ENCODE data around the gene SKI.

Gene SKI

GRCh38 chr1:2233997-2234761, 6.1 kb downstream of the SKI start:
- Histone ChIP-seq H3K36me3 (replicated peaks) (peaks cover 5% of the 10 kb centered on the region), H3K27me3 (ENCODE audit: low read depth) (no peaks in the 10 kb centered on the region), H3K4me1 (peaks cover 9% of the 10 kb centered on the region), H3K4me3 (no peak overlapping the region), H3K9me3 (no peaks in the 10 kb centered on the region)
- no peak for DNase-seq (ENCODE audit: low spot score in 2 of 2)
- in situ Hi-C loops (cut with MboI; ENCODE audit: low sequenced_read_pairs), result no loop called here

GRCh38 chr1:2234762-2235113, 6.6 kb downstream of the SKI start:
- Histone ChIP-seq H3K36me3 (replicated peaks) (peaks cover 5% of the 10 kb centered on the region), H3K27me3 (ENCODE audit: low read depth) (no peaks in the 10 kb centered on the region), H3K4me1 (peaks cover 9% of the 10 kb centered on the region), H3K9me3 (no peaks in the 10 kb centered on the region), H3K4me3 (no peak overlapping the region)
- DNase-seq (ENCODE audit: low spot score in 2 of 2), result no peak
- in situ Hi-C loops (cut with MboI; ENCODE audit: low sequenced_read_pairs), result no loop called here

GRCh38 chr1:2235300-2235998, 7.3 kb downstream of the SKI start:
- peaks cover 9% of the 10 kb centered on the region for H3K4me1 ChIP-seq
- no peak for DNase-seq (ENCODE audit: low spot score in 2 of 2)
- H3K36me3 ChIP-seq (replicated peaks), result peaks cover 5% of the 10 kb centered on the region
- H3K4me3 ChIP-seq, result no peak overlapping the region
- H3K9me3 ChIP-seq, result no peaks in the 10 kb centered on the region
- H3K27me3 ChIP-seq (ENCODE audit: low read depth), result no peaks in the 10 kb centered on the region
- in situ Hi-C loops (cut with MboI; ENCODE audit: low sequenced_read_pairs), result no loop called here

- Histone ChIP-seq H3K27me3 (ENCODE audit: low read depth) (no peaks in the 10 kb centered on the region), H3K36me3 (replicated peaks) (peaks cover 14% of the 10 kb centered on the region), H3K9me3 (no peaks in the 10 kb centered on the region), H3K4me3 (no peak overlapping the region), H3K4me1 (peaks cover 9% of the 10 kb centered on the region)
- in situ Hi-C loops (cut with MboI; ENCODE audit: low sequenced_read_pairs), result no loop called here
- DNase-seq (ENCODE audit: low spot score in 2 of 2), result no peak
Measured at GRCh38 chr1:2236695-2237677, 8.9 kb downstream of the SKI start.

GRCh38 chr1:2237773-2238172, 9.7 kb downstream of the SKI start:
- H3K4me3 ChIP-seq, result no peak overlapping the region
- no peaks in the 10 kb centered on the region for H3K27me3 ChIP-seq (ENCODE audit: low read depth)
- H3K36me3 ChIP-seq (replicated peaks), result peaks cover 10% of the 10 kb centered on the region
- peaks cover 2% of the 10 kb centered on the region; the same call in 1 of the 2 replicates for H3K4me1 ChIP-seq
- no peak for DNase-seq (ENCODE audit: low spot score in 2 of 2)
- H3K9me3 ChIP-seq, result no peaks in the 10 kb centered on the region
- in situ Hi-C loops (cut with MboI; ENCODE audit: low sequenced_read_pairs), result no loop called here

GRCh38 chr1:2238361-2239012, 10.4 kb downstream of the SKI start:
- no peak for DNase-seq (ENCODE audit: low spot score in 2 of 2)
- H3K4me3 ChIP-seq, result no peak overlapping the region
- in situ Hi-C loops (cut with MboI; ENCODE audit: low sequenced_read_pairs), result no loop called here
- no peaks in the 10 kb centered on the region for H3K27me3 ChIP-seq (ENCODE audit: low read depth)
- peaks cover 10% of the 10 kb centered on the region for H3K36me3 ChIP-seq (replicated peaks)
- H3K9me3 ChIP-seq, result no peaks in the 10 kb centered on the region
- no peaks in the 10 kb centered on the region; the same call in 1 of the 2 replicates for H3K4me1 ChIP-seq

- in situ Hi-C loops (cut with MboI; ENCODE audit: low sequenced_read_pairs), result no loop called here
- no peaks in the 10 kb centered on the region; the same call in 1 of the 2 replicates for H3K4me1 ChIP-seq
Measured at GRCh38 chr1:2239013-2239370, 10.9 kb downstream of the SKI start.

GRCh38 chr1:2239384-2239985, 11.4 kb downstream of the SKI start:
- no peak overlapping the region for H3K4me3 ChIP-seq
- in situ Hi-C loops (cut with MboI; ENCODE audit: low sequenced_read_pairs), result no loop called here
- no peaks in the 10 kb centered on the region for H3K27me3 ChIP-seq (ENCODE audit: low read depth)
- no peaks in the 10 kb centered on the region; the same call in 1 of the 2 replicates for H3K4me1 ChIP-seq
- no peaks in the 10 kb centered on the region for H3K9me3 ChIP-seq
- H3K36me3 ChIP-seq (replicated peaks), result peaks cover 10% of the 10 kb centered on the region
- no peak for DNase-seq (ENCODE audit: low spot score in 2 of 2)

More at GRCh38 chr1:2239013-2239370, 10.9 kb downstream of the SKI start:
- DNase-seq (ENCODE audit: low spot score in 2 of 2), result no peak
- H3K27me3 ChIP-seq (ENCODE audit: low read depth), result no peaks in the 10 kb centered on the region
- no peaks in the 10 kb centered on the region for H3K9me3 ChIP-seq
- no peak overlapping the region for H3K4me3 ChIP-seq
- H3K36me3 ChIP-seq (replicated peaks), result peaks cover 10% of the 10 kb centered on the region

DNA sequence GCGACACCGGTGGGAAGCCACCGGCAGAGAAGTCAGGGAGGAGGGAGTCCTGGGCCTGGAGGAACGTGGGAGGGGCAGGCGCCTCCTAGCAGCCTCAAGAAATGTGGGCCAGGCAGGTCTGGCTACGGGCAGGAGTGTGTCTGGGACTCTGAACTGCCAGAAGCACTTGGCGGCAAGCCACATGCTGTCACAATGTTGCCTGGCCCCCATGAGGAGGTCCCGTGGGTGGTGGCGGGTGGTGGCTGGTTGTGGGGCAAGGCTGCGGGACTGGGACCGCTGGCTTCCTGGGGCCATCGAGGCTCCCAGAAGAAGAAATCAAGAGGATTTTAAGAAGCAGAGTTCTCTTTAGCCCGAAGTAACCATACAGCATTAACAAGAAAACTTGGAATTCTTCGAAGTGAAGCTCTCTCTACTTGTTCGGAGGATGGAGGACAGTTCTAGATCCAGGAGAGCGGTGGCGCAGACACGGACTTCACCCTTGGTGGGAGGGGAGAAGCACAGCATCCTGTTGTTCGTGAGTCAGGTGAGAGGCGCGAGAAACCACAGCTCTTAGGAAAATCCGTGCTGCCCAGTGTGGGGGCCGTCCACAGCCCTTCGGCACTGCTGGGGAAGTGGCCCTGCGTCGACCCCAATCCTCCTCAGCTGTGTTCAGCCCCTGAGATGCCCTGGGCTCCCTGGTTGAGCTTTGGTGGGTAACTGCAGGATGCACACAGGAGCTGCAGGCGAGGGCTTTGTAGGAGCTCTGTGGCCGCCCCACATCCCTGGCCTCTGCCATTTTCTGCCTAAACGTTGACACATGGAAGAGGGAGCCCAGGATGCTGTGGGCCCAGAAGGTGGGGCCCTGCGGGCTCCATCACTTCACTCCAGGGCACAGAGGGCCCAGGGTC, 12.4 kb downstream of the SKI start:
- H3K36me3 ChIP-seq (replicated peaks), result peaks cover 10% of the 10 kb centered on the region
- no peak for DNase-seq (ENCODE audit: low spot score in 2 of 2)
- no peaks in the 10 kb centered on the region for H3K9me3 ChIP-seq

DNA sequence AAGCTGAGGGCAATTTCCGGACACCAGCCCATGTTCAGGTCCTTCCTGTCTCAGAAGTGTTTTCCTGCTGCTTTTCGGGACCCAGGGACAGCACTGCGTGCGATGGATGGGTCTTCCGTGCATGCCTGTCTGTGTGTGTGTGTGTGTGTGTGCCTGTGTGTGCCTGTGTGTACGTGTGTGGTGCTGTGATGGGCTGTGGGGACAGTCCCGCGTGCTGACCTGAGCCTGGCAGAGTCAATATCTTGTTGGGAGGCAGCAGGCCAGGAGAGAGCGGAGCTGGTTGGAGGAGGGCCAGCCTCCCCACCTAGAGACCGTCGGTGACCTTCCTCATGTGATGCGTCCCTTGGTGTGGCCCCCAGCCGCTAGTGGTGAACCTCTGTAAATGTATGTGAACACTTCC, 13.7 kb downstream of the SKI start:
- Histone ChIP-seq H3K4me1 (peaks cover 8% of the 10 kb centered on the region), H3K9me3 (no peaks in the 10 kb centered on the region), H3K36me3 (replicated peaks) (peaks cover 10% of the 10 kb centered on the region), H3K27me3 (ENCODE audit: low read depth) (no peaks in the 10 kb centered on the region), H3K4me3 (no peak overlapping the region)
- DNase-seq (ENCODE audit: low spot score in 2 of 2), result no peak
- in situ Hi-C loops (cut with MboI; ENCODE audit: low sequenced_read_pairs), result no loop called here

More for the DNA sequence above, 12.4 kb downstream of the SKI start:
- in situ Hi-C loops (cut with MboI; ENCODE audit: low sequenced_read_pairs), result no loop called here
- Histone ChIP-seq H3K4me3 (no peak overlapping the region), H3K27me3 (ENCODE audit: low read depth) (no peaks in the 10 kb centered on the region), H3K4me1 (no peaks in the 10 kb centered on the region)

- no peak overlapping the region for H3K4me3 ChIP-seq
- peaks cover 10% of the 10 kb centered on the region for H3K36me3 ChIP-seq (replicated peaks)
- no peaks in the 10 kb centered on the region for H3K9me3 ChIP-seq
- in situ Hi-C loops (cut with MboI; ENCODE audit: low sequenced_read_pairs), result no loop called here
- H3K4me1 ChIP-seq, result peaks cover 18% of the 10 kb centered on the region
- no peaks in the 10 kb centered on the region for H3K27me3 ChIP-seq (ENCODE audit: low read depth)
- no peak for DNase-seq (ENCODE audit: low spot score in 2 of 2)
Measured at GRCh38 chr1:2242814-2243725, 15.0 kb downstream of the SKI start.
